ENCODE results near the gene CABP4. TPM values are rescaled to one million over a fixed set of nuclear protein-coding genes. Genes with fewer than 3 reads are reported as not detected.

CABP4 gene
- total RNA-seq, 6 experiments from 2014 or later: not detected

DNA sequence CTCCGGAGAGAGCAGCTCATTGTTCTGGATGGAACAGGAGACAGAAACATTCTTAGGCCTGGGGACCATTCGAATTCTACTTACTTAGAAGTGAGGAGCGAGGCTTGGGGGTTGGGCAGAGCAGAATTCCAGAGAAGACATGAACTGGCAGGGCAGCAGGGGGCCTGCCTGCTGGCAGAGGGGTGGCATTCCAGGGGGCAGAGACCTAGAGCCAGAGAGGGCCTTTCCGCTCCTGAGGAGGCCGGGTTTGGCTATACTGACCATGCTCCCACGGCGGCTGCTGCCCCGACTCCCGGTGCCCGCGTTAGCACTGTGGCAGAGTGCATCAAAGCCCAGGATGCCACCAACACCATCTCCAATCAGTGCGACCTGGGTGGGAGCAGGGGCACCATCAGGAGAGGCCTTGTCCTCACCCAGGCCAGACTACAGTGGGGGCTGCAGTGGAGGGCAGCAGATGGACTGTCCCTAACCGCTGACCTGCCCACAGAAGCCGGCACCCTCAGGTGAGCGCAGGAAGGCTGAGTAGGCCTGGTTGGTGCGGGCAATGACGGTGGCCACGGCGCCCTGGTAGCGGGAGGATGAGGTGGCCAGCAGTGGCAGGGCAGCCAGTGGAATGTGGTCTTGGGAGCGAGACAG lies 42.6 kb downstream of the CABP4 start:
- H3K4me1 Mint-ChIP-seq (ENCODE audit: low read depth): peaks cover 9% of the 10 kb centered on the region; the same call in 1 of the 2 replicates
- no peak overlapping the region for H3K27ac Mint-ChIP-seq
- H3K27me3 Mint-ChIP-seq (ENCODE audit: insufficient read depth): no peaks in the 10 kb centered on the region
- TF ChIP-seq, protein P1, sequence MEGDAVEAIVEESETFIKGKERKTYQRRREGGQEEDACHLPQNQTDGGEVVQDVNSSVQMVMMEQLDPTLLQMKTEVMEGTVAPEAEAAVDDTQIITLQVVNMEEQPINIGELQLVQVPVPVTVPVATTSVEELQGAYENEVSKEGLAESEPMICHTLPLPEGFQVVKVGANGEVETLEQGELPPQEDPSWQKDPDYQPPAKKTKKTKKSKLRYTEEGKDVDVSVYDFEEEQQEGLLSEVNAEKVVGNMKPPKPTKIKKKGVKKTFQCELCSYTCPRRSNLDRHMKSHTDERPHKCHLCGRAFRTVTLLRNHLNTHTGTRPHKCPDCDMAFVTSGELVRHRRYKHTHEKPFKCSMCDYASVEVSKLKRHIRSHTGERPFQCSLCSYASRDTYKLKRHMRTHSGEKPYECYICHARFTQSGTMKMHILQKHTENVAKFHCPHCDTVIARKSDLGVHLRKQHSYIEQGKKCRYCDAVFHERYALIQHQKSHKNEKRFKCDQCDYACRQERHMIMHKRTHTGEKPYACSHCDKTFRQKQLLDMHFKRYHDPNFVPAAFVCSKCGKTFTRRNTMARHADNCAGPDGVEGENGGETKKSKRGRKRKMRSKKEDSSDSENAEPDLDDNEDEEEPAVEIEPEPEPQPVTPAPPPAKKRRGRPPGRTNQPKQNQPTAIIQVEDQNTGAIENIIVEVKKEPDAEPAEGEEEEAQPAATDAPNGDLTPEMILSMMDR (IDR thresholded peaks at IDR 0.05): no peak
- no peaks in the 10 kb centered on the region for H3K9me3 Mint-ChIP-seq
- H3K4me3 Mint-ChIP-seq: no peak overlapping the region
- no peak for DNase-seq
- peaks cover 9% of the 10 kb centered on the region for H3K36me3 Mint-ChIP-seq (ENCODE audit: low read depth)

DNA sequence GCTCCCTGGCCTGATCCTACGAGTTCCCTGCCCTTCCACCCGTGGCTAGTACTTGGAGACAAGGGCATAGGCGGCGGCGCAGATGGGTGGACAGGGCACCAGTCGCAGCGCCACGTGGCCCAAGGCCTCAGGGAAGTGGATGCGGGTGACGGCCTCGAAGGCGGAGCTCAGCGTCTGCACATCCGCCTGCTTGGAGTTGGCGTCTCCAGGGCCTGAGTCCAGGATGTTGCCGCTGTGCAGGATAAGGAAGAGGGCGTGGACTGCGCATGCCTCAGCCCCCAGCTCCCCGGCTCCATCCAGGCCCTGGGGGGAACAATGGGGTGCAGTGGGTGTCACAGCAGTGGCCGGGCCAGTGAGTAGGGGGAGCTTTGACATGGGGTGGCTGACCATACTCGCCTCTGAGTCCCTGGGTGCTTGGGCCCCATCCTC lies 43.4 kb downstream of the CABP4 start:
- H3K9me3 Mint-ChIP-seq: no peaks in the 10 kb centered on the region
- H3K36me3 Mint-ChIP-seq (ENCODE audit: low read depth): peaks cover 9% of the 10 kb centered on the region
- DNase-seq: no peak
- TF ChIP-seq, protein P1 (IDR thresholded peaks at IDR 0.05): no peak
- no peaks in the 10 kb centered on the region; the same call in 1 of the 2 replicates for H3K27me3 Mint-ChIP-seq (ENCODE audit: insufficient read depth)
- H3K4me3 Mint-ChIP-seq: no peak overlapping the region
- no peak overlapping the region for H3K27ac Mint-ChIP-seq
- peaks cover 9% of the 10 kb centered on the region; the same call in 1 of the 2 replicates for H3K4me1 Mint-ChIP-seq (ENCODE audit: low read depth)

DNA sequence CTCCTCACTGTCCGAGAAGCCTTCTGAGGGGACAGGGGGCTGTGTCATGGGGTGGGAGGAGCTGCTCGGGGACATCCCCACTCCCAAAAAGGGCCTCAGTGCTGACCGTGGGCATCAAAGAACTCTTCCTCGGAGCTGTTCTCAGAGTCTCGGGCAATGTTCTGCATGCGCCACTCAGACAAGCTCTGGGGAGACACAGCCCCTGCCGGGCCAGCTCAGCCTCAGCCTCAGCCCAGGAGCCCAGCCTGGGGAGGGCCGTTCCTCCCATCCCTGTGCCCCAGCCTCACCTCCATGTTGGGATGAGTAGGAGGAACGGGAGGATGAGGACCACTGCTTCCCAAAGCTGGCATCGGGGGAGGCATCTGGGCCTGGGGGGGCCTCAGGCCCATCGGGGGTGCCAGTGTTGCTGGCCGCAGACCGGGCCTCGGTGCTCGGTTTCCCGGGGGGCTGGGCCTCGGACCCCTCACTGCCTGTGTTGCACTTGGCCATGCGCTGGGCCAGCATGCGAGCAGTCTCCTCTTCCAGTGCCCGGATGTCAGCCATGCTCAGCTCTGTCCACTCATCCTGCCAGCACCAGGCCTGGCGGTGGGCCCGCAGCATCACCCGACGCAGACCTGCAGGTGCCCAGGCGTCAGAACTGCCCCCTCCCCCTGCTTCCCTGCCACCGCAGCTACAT lies 44.8 kb downstream of the CABP4 start:
- TF ChIP-seq, protein P1 (IDR thresholded peaks at IDR 0.05): no peak
- H3K4me3 Mint-ChIP-seq: no peak overlapping the region
- H3K27me3 Mint-ChIP-seq (ENCODE audit: insufficient read depth): no peaks in the 10 kb centered on the region; the same call in 1 of the 2 replicates
- H3K4me1 Mint-ChIP-seq (ENCODE audit: low read depth): peaks cover 9% of the 10 kb centered on the region; the same call in 1 of the 2 replicates
- no peak overlapping the region for H3K27ac Mint-ChIP-seq
- H3K9me3 Mint-ChIP-seq: no peaks in the 10 kb centered on the region
- H3K36me3 Mint-ChIP-seq (ENCODE audit: low read depth): peaks cover 9% of the 10 kb centered on the region
- no peak for DNase-seq

DNA sequence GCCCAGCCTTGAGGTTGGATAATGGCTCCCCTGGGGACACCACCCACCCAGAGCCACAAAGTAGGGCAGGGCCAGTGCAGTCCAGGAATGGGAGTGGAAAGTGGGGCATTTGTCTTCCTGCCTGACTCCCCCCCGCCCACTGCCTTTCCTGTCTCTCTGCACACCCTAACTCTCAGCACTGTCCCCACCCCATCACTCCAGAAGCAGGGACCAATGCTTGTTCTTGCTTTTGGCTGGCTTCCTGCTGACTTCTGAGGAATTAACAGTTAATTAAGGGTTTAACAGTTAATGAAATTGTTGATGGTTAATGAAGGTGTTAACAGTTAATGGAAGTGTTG lies 45.3 kb downstream of the CABP4 start:
- no peak for DNase-seq
- H3K36me3 Mint-ChIP-seq (ENCODE audit: low read depth): peaks cover 9% of the 10 kb centered on the region
- no peak overlapping the region for H3K4me3 Mint-ChIP-seq
- no peak overlapping the region for H3K27ac Mint-ChIP-seq
- H3K9me3 Mint-ChIP-seq: no peaks in the 10 kb centered on the region
- H3K27me3 Mint-ChIP-seq (ENCODE audit: insufficient read depth): no peaks in the 10 kb centered on the region; the same call in 1 of the 2 replicates
- H3K4me1 Mint-ChIP-seq (ENCODE audit: low read depth): peaks cover 11% of the 10 kb centered on the region
- TF ChIP-seq, protein P1 (IDR thresholded peaks at IDR 0.05): no peak

DNA sequence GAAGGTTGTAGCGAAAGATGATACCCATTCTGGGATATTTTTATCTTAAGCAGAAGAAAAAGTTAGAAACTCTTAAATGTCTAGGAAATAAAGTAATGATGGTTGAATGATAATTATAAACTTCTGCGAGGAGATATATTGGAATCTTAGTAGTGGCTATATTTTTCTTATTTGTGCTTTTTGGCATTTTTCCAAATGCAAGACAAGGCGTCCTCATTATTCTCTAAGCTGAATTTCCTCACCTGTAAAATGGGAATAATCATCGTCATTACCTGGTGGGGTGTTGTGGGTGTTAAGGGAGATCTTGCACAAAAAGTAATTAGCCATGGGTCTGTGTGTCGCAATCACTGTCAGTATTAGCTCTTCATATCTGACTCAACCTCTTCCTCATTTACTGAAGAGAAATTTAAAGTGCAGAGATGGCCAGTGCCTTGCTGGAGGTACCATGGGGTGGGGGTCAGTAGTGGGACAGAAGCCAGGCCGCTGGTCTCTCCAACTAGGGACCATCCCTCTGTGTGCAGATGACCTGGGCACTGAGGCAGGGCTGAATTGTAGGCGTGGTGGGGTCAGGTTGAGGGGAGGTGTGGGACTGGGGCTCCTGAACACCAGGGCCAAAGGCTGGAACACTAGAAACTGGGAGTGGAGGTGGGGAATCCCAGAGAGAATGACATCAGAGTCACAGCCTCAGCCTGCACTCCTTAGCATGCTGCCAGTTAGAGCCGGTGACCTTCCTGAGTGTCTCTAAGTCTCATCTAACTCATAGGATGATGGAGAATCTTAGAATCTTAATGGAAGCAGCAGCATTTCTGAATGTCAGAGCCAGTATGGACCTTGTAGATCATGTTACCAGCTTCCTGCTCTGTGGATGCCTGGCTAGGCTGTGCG lies 45.9 kb downstream of the CABP4 start:
- Mint-ChIP-seq H3K9me3 (no peaks in the 10 kb centered on the region), H3K4me1 (ENCODE audit: low read depth) (peaks cover 17% of the 10 kb centered on the region), H3K27me3 (ENCODE audit: insufficient read depth) (peaks cover 1% of the 10 kb centered on the region; the same call in 1 of the 2 replicates), H3K36me3 (ENCODE audit: low read depth) (peaks cover 9% of the 10 kb centered on the region), H3K27ac (no peak overlapping the region), H3K4me3 (no peak overlapping the region)
- TF ChIP-seq, protein P1 (IDR thresholded peaks at IDR 0.05): no peak
- DNase-seq: no peak

All from HFFc6 (cell line).